GM21367 (cell line): ENCODE results near the gene TCF3.

Experiments
- ATAC-seq: cut with Tn5 transposase; IDR thresholded peaks from one replicate; pipeline ENCODE4 v1.9.1; 2021; ENCODE audit not compliant: unreplicated experiment

TCF3 gene

GRCh38 chr19:1631557-1632100, 20.8 kb downstream of the TCF3 start:
- ATAC-seq: no peak

DNA sequence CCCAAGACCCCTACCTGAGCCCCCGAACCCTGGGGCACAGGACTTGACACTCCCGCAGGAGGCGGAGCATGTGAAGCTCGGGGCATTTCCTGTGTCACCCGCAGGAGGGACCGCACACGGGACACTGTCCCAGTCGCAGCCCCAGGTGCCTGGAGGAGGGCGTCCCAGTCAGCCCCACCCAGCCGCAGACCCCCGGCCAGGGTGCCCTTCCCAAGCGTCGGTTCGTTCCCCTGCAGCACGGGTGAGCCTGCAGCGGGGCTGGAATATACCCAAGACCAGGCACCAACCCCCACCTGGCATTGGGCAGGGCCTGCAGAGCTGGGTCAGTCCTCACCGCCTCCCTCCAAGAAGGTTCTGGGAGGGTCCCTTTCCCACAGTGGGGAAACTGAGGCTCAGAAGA, 21.6 kb downstream of the TCF3 start:
- no peak for ATAC-seq

GRCh38 chr19:1630012-1630411, 22.4 kb downstream of the TCF3 start:
- ATAC-seq: no peak

GRCh38 chr19:1629256-1629808, 23.1 kb downstream of the TCF3 start:
- no peak for ATAC-seq

- ATAC-seq: no peak
These were observed 25.2 kb downstream of the TCF3 start for GRCh38 chr19:1627194-1627593.

GRCh38 chr19:1626417-1627010, 25.9 kb downstream of the TCF3 start:
- no peak for ATAC-seq

DNA sequence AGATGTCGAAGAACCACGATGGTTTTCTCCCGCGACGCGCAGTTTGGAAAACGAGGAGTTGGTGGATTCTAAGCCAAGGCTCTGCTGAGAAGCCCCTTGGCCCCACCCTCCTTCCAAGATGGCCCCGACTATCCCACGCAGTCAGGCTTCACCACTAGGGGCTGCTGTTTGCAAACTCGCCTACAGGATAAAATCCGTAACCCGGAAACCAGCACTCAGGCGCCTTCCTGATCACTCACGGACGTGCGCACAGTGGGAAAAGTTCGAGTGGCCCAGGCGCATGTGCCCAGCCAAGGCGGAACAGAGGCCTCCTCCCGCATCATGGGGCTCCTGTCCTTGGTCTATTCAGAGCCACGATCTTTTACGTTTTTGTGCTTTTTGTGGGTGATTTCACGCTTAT, 28.0 kb downstream of the TCF3 start:
- ATAC-seq: no peak

GRCh38 chr19:1622541-1622940, 29.9 kb downstream of the TCF3 start:
- no peak for ATAC-seq

DNA sequence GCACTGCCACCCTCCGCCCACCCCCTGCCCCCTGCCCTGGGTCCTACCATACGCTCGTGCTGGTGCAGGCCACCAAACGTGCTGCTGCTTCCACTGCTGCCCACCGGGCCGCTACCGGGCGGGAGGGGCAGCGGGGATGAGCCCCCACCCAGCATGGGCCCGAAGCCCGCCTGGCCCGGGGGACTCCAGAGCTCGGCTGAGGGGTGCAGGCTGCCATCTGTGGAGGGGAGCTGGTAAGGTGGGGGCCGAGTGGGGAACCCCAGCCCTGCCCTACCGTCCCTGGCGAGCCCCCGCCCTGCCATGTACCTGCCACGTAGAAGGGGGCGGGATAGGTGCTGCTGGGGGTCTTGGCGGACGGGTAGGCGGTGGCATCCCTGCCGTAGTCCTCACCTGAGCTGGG, 30.4 kb downstream of the TCF3 start:
- ATAC-seq: no peak

- no peak for ATAC-seq
These were observed 30.8 kb downstream of the TCF3 start for GRCh38 chr19:1621574-1621973.

DNA sequence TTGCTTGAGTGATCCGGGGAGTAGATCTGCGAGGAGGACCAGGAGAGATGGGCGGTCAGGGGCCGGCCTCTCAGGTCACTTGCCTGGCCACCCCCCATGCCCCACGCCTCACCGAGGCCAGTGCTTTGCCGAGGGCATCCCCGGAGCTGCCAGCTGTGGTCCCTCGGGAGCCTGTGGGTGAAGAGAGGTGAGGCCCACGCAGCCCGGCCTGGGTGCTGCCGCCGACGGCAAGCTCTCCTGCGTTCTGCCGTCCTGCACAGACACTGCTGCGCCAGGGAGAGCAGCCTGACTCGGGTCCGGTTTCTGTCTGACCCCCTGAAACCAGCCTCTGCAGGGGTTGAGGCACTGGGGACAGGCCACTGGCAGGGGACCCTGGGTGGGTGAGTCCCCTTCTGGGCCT, 31.4 kb downstream of the TCF3 start:
- no peak for ATAC-seq

DNA sequence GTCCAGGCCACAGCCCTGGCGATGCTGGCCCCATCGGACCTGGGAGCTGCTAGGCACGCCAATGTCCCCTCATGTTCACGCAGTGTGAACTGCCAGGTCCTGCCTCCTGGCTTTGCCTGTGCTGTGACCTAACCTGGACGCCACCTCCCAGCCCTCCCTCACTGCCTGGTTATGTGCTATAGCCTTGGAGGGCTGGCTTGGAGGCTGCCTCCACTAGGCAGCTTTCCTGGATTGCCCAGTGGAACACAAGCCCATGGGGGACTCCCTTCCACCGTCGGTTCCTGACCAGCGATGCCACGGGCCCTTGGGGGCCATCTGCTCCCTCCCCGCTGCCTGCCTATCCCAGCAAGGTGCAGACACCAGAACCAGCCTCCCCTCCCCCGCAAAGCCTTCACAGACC, 31.9 kb downstream of the TCF3 start:
- ATAC-seq: no peak

GRCh38 chr19:1619703-1620102, 32.7 kb downstream of the TCF3 start:
- ATAC-seq: no peak

- no peak for ATAC-seq
These were observed 33.3 kb downstream of the TCF3 start for GRCh38 chr19:1619094-1619439.

- no peak for ATAC-seq
These were observed 34.0 kb downstream of the TCF3 start for GRCh38 chr19:1618157-1619093.

- no peak for ATAC-seq
These were observed 35.5 kb downstream of the TCF3 start for GRCh38 chr19:1616875-1617274.

DNA sequence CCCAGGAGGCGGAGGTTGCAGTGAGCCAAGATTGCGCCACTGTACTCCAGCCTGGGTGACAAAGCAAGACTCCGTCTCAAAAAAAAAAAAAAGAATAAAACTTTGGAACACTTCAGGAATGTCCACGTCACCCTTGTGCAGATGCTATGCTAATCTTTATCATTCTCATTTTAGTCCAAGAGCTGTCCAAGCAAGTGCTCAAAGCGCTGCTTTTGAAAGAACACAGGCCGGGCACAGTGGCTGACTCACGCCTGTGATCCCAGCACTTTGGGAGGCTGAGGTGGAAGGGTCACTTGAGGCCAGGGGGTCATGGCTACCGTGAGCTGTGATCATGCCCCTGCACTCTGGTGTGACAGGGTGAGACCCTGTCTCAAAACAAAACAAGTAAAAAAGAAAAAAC, 36.0 kb downstream of the TCF3 start:
- no peak for ATAC-seq

- ATAC-seq: no peak
These were observed 37.2 kb downstream of the TCF3 start for GRCh38 chr19:1615156-1615765.

DNA sequence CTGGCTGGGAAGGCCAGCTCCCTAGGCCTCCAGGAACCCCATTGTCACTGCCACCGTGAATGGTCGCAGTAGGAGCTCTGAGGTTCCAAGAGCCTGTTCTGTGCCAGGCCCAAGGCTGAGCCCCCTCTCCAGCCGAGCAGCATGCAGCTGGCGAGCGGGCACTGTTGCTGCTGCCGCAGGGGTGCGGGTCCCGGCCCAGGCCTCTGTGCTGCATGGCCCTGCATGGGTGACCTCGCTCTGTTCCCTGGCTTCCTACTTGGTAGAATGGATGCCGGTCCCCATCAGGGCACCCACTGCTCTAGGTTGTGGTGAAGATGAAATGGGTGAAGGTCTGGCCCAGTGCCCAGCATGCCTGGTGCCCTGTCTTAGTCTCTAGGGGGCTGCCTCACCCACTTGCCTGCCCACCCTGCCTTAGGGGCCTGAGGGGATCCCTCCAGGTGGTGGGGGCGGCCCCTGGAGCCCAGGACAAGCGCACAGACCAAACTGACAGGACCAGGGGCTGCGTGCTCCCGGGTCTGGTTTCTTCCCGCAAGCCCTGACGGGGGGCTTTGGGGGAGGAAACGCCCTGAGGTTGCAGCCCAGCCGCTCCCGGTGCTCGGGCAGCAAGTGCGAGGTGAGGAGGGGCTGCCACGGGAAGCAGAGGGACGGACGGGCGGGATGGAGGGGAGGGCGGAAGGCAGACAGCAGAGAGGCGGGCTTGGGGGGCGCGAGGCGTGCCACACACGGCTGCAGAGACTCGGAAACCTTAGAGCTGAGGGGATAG, 38.4 kb downstream of the TCF3 start:
- ATAC-seq: no peak

- ATAC-seq: no peak
These were observed 39.3 kb downstream of the TCF3 start for GRCh38 chr19:1613146-1613545.
